ENCODE measurements around the gene CHMP1B.
"Not testable (repeated sequence)": the region's sequence is repeated elsewhere in the genome, so short reads cannot be mapped to it uniquely, and the experiment has no call there.

DNA sequence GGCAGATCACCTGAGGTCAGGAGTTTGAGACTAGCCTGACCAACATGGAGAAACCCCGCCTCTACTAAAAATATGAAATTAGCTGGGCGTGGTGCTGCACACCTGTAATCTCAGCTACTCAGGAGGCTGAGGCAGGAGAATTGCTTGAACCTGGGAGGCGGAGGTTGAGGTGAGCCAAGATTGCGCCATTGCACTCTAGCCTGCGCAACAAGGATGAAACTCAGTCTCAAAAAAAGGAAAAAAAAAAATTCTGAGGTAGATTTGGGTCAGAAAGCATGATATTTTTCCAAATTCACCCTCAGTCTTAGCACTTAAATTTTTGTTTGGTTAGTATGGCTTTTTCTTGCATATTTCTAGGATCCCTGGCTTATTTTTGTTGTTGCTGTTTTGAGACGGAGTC, 3.3 kb downstream of the CHMP1B start:
- TF ChIP-seq, protein P1, sequence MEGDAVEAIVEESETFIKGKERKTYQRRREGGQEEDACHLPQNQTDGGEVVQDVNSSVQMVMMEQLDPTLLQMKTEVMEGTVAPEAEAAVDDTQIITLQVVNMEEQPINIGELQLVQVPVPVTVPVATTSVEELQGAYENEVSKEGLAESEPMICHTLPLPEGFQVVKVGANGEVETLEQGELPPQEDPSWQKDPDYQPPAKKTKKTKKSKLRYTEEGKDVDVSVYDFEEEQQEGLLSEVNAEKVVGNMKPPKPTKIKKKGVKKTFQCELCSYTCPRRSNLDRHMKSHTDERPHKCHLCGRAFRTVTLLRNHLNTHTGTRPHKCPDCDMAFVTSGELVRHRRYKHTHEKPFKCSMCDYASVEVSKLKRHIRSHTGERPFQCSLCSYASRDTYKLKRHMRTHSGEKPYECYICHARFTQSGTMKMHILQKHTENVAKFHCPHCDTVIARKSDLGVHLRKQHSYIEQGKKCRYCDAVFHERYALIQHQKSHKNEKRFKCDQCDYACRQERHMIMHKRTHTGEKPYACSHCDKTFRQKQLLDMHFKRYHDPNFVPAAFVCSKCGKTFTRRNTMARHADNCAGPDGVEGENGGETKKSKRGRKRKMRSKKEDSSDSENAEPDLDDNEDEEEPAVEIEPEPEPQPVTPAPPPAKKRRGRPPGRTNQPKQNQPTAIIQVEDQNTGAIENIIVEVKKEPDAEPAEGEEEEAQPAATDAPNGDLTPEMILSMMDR (IDR thresholded peaks at IDR 0.05) = not testable (repeated sequence)
- not testable (repeated sequence) for TF ChIP-seq POLR2A (IDR thresholded peaks at IDR 0.05)
